Upper lobe of right lung (tissue), 1 donor: ENCODE results near the gene PSKH1. TPM values are rescaled to one million over a fixed set of nuclear protein-coding genes. Genes with fewer than 3 reads are reported as not detected.
"Not testable (repeated sequence)": the region's sequence is repeated elsewhere in the genome, so short reads cannot be mapped to it uniquely, and the experiment has no call there.

Experiments used
- ATAC-seq: fragments of 200-7000 bp; cut with Tn5 transposase; one replicate; pipeline ENCODE4 v1.9.1; 2020; ENCODE audit warnings: mild to moderate bottlenecking, moderate library complexity
- DNase-seq: peaks from one replicate; pipeline ENCODE4 v3.0.0-alpha.2; 2020
- H3K27ac ChIP-seq: fragments of 200-600 bp; one replicate; pipeline ENCODE4 v1.8.0; 2022
- H3K27me3 ChIP-seq: fragments of 200-600 bp; one replicate; pipeline ENCODE4 v1.8.0; 2022; ENCODE audit warnings: mild to moderate bottlenecking
- H3K36me3 ChIP-seq: fragments of 200-600 bp; one replicate; pipeline ENCODE4 v1.8.0; 2022
- H3K4me1 ChIP-seq: fragments of 200-600 bp; one replicate; pipeline ENCODE4 v1.8.0; 2022
- H3K4me3 ChIP-seq: fragments of 200-600 bp; one replicate; pipeline ENCODE4 v1.8.0; 2022; ENCODE audit warnings: mild to moderate bottlenecking
- H3K9me3 ChIP-seq: fragments of 200-600 bp; one replicate; pipeline ENCODE4 v1.8.0; 2022
- intact Hi-C: fragments of 100-400 bp; cut with DNase I; formaldehyde crosslinking; loops from one replicate; pipeline ENCODE4 v1.11.0; 2022
- total RNA-seq: library from RNA; stranded (reverse); fragmentation: NEBNext Ultra II Directional; extraction: Animal tissue kit (Norgen Biotek cat#: 25700); gene quantifications from one replicate; pipeline ENCODE4 v1.2.1, GENCODE V29; 2021
- TF ChIP-seq, protein P1 (sequence below): fragments of 200-600 bp; IDR thresholded peaks from one replicate; pipeline ENCODE4 v1.8.0; 2022; ENCODE audit warnings: antibody characterized with exemption
- donor health status: DM: no; HTN: yes; CAD: no; lungs with severe emphysema.

Gene PSKH1
- total RNA-seq, 1 donor from 2014 or later, result 29.7 TPM

DNA sequence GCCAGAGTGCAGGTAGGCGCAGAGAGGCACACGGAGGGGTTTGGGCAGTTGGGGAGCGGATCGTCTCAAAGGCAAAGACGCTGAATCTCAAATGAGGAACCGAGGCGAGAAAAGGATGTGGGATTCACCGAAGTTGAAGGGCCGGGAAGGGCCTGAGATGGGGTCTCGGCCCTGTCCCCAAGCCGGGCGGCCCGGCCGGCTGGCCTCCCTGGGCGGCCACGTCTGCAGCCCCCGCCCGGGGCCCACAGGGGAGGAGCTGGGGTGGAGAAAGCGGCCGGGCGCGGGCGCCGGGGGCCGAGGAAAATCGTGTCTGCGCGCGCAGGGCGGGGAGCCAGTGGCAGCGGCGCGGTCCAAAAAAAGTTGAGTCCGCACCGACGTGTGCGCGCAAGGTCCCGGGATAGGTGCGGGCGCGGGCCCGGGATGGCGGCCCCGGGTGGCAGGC, 74.9 kb downstream of the PSKH1 start:
- peak overlapping the region; percentile 96 for H3K27ac ChIP-seq
- peak; percentile 79 for DNase-seq
- H3K9me3 ChIP-seq, result no peaks in the 10 kb centered on the region
- peak overlapping the region; percentile 95 for H3K4me3 ChIP-seq
- TF ChIP-seq, protein P1, sequence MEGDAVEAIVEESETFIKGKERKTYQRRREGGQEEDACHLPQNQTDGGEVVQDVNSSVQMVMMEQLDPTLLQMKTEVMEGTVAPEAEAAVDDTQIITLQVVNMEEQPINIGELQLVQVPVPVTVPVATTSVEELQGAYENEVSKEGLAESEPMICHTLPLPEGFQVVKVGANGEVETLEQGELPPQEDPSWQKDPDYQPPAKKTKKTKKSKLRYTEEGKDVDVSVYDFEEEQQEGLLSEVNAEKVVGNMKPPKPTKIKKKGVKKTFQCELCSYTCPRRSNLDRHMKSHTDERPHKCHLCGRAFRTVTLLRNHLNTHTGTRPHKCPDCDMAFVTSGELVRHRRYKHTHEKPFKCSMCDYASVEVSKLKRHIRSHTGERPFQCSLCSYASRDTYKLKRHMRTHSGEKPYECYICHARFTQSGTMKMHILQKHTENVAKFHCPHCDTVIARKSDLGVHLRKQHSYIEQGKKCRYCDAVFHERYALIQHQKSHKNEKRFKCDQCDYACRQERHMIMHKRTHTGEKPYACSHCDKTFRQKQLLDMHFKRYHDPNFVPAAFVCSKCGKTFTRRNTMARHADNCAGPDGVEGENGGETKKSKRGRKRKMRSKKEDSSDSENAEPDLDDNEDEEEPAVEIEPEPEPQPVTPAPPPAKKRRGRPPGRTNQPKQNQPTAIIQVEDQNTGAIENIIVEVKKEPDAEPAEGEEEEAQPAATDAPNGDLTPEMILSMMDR, result no peak
- intact Hi-C loops, result no loop called here
- H3K27me3 ChIP-seq, result no peaks in the 10 kb centered on the region
- peak; percentile 48 for ATAC-seq
- peaks cover 45% of the 10 kb centered on the region for H3K4me1 ChIP-seq
- H3K36me3 ChIP-seq, result peaks cover 10% of the 10 kb centered on the region

DNA sequence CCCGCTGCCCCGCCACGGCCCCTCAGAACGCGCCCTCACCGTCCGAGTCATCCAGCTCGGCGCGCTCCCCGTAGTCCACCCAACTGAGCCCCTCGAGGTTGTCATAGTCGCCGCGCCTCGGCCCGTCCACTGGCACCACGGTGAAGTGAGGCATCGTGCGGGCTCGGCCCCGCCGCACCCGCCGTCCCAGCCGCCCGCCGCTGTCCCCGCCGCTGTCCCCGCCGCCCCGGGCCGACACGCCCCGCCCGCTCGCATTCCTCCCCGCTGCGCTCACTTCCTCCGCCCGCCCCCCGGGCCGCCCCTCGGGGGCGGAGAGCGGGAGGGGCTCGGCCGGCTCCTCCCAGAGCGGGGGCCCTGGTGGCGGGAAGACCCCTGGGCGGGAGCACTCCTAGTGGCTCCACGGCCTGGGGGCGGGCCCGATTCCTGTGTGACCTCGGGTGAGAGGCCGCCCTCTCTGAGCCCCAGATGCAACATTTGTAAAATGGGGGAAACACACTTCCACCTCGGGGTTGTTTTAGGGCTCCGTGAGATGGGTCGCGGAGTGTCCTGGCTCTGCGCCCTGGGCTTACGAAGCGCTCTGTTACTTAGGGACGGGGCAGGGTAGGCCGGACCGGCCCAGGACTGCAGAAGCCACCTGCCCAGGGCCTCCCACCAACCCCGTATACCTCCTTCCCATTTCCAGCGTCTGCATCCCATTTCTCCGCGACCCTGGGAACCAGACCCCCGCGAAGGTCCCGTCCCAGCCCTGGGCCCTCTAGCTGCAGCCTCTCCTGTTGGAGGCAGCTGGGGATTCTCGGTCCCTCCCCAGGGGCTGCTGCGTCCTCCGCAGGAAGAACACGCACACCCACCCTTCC, 75.6 kb downstream of the PSKH1 start, which contains the start of gene SLC12A4:
Gene SLC12A4, minus strand, starts transcription at position 238 of the 854 bp plus-strand sequence. Its CDS starts 84 bp downstream, at position 154.
- H3K27ac ChIP-seq, result peak within 1 kb of the TSS; percentile 96
- peak within 1 kb of the TSS; percentile 95 for H3K4me3 ChIP-seq
- intact Hi-C loops, result no loop called here
- DNase-seq, result peak; percentile 92
- H3K36me3 ChIP-seq, result peaks cover 4% of the 10 kb centered on the region
- peak; percentile 93 for ATAC-seq
- TF ChIP-seq, protein P1, result no peak
- H3K9me3 ChIP-seq, result no peaks in the 10 kb centered on the region
- peaks cover 39% of the 10 kb centered on the region for H3K4me1 ChIP-seq
- H3K27me3 ChIP-seq, result no peaks in the 10 kb centered on the region

DNA sequence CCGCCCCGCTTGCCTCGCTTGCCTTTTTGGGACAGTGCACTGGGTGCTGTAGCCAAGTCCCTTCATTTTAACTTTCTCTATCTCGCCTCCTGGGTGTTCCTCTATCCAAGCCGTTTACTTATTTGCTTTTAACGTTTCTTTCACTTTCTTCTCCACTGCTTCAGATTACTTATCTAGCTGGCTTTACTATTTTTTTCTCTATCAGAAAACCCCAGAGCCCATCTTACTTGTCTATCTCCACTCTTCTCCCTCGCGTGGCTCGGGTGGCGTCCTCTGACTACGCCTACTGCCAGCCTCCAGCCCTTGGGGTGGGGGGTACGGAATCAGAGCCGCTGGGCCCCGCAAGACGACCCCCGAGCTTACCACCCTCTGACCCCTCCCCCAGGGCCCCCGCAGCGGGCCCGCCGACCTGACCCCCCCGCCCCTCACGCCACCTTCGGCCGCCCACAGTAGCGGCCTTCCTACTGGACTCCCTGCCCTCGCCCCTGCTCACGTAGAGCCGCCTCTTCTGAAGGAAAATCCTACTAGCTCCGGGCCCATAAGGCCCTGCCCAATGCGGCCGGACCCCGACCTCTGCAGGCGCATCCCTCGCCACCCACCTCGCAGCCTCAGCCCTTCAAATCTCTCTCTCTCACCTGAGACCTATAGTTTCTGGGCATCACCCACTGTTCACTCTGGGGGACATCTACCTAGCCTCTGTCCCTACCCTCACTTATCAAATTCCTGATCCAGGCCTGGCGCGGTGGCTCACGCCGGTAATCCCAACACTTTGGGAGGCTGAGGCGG, 76.4 kb downstream of the PSKH1 start:
- peak overlapping the region; percentile 96 for H3K27ac ChIP-seq
- peaks cover 30% of the 10 kb centered on the region for H3K4me1 ChIP-seq
- ATAC-seq (no peak), DNase-seq (no peak)
- intact Hi-C loops, result no loop called here
- H3K4me3 ChIP-seq, result peak overlapping the region; percentile 95
- H3K27me3 ChIP-seq, result no peaks in the 10 kb centered on the region
- H3K9me3 ChIP-seq, result no peaks in the 10 kb centered on the region
- TF ChIP-seq, protein P1, result no peak
- no peaks in the 10 kb centered on the region for H3K36me3 ChIP-seq

DNA sequence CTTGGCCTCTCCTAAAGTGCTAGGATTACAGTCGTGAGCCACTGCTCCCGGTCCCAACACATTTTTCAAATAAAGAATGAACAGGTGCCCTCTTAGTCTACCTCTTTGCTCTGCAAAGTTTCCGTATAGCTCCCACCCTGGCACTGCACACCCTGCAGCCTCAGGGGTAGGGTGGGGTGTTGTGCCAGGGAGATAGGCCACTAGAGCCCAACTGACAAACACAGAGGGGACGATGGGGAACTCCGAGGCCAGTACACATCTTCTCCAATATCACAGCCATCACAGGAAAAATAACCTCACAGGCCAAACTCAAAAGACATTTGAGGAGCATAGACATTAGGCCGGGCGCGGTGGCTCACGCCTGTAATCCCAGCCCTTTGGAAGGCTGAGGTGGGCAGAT, 78.1 kb downstream of the PSKH1 start:
- no peak for ATAC-seq
- no peak overlapping the region for H3K4me3 ChIP-seq
- DNase-seq, result no peak
- H3K27ac ChIP-seq, result no peak overlapping the region
- intact Hi-C loops, result no loop called here
- no peaks in the 10 kb centered on the region for H3K27me3 ChIP-seq
- TF ChIP-seq, protein P1, result no peak
- H3K4me1 ChIP-seq, result peaks cover 15% of the 10 kb centered on the region
- no peaks in the 10 kb centered on the region for H3K36me3 ChIP-seq
- H3K9me3 ChIP-seq, result no peaks in the 10 kb centered on the region

DNA sequence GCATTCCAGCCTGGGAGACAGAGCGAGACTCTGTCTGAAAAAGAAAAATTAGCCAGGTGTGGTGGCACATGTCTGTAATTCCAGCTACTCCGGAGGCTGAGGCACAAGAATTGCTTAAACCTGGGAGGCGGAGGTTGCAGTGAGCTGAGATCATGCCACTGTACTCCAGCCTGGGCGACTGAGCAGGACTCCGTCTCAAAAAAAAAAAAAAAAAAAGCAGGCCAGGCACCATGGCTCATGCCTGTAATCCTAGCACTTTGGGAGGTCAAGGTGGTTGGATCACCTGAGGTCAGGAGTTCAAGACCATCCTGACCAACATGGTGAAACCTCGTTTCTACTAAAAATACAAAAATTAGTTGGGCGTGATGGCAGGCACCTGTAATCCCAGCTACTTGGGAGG, 79.2 kb downstream of the PSKH1 start:
- DNase-seq, H3K4me3 ChIP-seq, H3K4me1 ChIP-seq, ATAC-seq, H3K36me3 ChIP-seq, intact Hi-C loops, H3K27me3 ChIP-seq, H3K9me3 ChIP-seq, H3K27ac ChIP-seq: not testable (repeated sequence)
